GM18508 (cell line): Measurements from ENCODE around the gene ARHGAP6.

Experiments
- ATAC-seq: cut with Tn5 transposase; IDR thresholded peaks from one replicate; pipeline ENCODE4 v1.9.1; 2021; ENCODE audit warnings: moderate number of reproducible peaks; ENCODE audit not compliant: insufficient read depth, unreplicated experiment

Gene ARHGAP6

DNA sequence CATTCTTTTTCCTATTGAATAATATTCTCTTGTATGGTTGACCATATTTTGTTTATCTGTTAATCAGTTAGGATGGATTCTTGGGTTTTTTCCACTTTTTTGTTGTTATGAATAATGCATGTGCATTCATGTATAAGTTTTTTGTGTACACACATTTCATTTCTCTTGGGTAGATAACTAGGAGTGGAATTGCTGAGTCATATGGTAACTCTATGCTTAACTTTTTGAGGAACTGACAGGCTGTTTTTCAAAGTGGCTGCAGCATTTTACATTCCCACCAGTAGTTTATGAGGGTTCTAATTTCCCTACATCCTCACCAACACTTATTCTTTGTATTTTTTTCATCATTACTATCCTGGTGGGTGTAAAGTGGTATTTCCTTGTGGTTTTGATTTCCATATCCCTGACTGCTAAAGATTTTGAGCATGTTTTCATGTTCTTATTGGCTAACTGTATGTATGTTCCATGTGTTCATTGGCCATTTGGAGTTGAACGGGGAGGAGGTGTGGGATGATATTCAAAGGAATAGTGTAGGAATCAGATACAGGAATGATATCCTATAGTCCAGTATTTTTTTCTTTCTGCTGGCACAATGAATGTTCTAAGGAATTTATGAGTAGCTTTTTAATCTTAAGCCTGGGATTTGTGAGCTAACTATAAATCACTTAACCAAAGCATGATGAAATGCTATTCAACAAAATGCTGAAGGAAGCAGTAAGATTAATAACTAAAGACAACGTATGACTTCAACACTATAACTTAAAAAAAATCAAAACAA is 258.2 kb downstream of the ARHGAP6 start:
- no peak for ATAC-seq

DNA sequence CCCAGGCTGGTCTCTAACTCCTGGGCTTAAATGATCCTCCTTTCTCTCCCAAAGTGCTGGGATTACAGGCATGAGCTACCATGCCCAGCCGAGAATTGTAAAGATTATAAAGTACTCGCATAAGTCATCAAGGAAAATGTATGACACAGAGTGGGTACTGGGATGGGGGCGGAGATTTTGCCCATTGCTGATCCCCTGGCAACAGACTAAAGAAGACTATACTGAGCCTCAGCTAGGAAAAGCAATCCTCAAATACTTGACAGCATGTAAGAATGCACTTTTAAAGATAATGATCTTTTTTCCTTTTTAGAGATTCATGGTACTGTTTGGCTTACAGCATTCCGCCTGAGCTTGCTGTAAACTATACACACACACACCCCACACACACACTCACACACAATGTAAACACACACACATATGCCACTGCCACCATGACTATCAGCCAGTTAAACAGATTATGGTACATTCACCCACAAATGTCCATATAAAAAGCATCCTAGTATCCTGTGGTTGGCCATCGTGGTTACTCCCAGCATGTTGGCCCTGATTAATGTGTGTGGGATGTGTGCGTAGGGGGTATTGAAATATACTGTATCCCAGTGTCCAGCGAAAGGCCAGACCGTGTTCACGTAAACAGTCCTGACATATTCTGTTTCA is 259.5 kb downstream of the ARHGAP6 start:
- ATAC-seq, result no peak

DNA sequence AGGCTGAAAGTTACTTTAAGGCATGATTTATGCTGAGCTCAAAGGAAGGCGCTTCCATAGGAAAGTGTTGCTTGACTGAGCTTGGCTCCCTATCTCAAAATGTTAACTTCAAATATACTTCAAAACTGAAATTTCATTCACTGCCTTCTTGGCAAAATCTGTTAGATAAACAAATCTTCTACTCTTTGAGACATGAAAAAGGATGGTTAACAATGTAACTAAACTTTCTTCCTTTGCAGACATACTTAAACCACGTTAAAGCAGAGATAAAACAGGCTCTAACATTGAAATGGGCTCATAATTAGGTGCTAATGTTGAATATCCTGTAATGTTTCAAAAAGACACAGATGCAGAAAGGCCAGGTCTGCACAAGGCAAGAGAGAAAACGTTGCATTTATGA is 262.1 kb downstream of the ARHGAP6 start:
- no peak for ATAC-seq

DNA sequence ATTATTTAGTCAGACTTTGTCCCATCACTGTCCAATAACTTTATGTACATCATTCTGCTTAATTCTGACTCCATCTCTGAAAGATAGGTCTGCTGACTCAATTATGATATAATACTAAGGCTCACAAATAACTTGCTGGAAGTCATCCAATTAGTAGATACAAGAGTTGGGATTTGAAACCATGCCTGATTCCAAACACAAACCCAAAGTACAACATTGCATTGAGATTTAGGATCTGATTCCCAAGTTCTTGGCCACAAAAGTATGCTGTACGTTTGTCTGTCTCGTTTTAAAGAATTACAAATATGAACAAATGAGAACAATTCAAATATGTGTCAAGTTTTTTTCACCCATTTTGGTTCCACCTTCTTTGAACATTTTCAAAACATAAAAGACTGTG is 263.8 kb downstream of the ARHGAP6 start:
- ATAC-seq, result no peak

DNA sequence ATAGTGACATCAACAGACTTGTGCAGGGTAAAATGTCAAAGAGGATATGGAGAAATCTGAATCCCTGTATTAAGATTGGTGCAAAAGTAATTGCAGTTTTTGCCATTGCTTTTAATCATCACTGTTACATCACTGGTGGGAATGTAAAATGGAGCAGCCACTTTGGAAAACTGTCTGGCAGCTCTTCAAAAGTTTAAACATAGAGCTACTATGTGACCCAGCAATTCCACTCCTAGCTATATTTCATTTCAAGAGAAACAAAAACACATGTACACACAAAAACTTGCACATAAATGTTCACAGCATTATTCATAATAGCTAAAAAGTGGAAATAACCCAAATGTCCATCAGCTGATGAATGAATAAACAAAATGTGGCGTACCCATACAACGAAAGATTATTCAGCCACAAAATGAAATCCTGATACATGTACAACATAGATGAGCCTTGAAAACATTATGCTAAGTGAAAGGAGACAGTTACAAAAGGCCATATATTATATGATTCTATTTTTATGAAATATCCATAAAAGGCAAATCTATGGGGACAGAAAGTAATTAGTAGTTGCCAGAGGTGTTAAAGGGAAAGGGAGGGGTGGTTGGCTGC is 266.1 kb downstream of the ARHGAP6 start:
- ATAC-seq, result no peak

DNA sequence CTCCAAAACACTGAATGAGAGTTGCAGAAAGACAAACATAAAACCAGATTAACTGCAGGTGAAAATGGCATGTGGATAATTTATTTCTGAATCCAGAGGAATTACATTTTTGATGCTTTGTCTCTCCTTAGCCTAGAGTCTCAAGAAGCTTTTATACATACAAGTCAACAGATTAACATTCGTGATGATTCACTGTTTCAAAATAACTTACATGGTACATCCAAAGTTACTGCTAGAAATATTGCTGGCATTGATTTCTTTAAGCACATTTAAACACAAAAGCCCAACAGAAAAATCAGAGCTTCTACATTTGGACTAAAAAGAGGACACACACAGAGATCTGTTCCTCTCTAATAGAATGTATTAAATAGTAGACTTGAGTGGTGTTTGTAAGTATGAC is 266.9 kb downstream of the ARHGAP6 start:
- ATAC-seq, result no peak

DNA sequence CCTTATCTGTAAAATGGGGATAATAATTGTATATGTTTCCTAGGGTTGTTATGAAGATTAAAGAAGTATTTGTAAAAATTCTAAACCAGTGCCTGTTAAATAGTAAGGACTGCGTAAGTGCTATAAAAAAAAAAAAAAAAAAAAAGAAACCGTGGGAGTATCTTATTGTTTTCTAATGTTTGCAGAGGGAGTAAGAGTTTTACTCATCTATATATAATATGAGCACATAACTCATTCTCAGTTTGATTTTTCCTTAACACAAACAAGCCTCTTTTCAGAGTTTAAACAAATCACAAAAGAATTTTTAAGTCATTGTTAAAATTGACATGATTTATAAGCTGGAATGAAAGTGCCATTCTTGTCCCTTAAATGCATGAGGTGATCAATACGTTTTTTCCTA is 267.6 kb downstream of the ARHGAP6 start:
- no peak for ATAC-seq

DNA sequence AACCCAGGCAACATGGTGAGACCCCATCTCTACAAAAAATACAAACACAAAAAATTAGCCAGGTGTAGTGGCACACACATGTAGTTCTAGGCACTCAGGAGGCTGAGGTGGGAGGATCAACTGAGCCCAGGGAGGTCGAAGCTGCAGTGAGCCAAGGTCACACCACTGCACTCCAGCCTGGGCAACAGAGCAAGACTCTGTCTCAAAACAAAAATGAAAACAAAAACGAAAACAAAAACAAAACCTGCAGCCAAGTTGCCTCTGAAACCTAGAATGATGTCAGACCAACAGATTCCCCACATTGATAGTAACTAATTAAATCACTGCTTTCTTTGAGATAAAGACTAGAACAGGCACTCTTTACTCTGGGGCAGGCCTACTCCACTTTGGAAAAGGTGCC is 268.0 kb downstream of the ARHGAP6 start:
- peak; percentile 94 for ATAC-seq

DNA sequence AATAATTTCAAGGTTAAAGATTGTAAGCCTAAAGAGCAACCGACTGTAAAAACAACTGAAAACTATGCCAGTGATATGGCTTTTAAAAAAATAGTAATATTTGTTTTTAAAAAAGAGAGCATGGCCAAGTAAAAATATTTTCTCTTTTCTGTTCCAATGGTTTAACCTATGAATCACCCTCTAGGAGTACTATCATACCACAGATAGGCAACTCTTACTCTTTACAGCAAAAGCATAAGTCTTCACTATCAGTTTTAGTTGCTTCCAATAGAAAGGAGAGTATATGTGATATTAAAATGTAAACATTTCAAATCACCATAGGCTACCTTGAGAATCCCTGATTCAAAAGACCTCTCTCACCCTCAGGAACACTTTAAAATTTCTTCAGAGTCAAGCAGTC is 269.9 kb downstream of the ARHGAP6 start:
- ATAC-seq, result no peak

DNA sequence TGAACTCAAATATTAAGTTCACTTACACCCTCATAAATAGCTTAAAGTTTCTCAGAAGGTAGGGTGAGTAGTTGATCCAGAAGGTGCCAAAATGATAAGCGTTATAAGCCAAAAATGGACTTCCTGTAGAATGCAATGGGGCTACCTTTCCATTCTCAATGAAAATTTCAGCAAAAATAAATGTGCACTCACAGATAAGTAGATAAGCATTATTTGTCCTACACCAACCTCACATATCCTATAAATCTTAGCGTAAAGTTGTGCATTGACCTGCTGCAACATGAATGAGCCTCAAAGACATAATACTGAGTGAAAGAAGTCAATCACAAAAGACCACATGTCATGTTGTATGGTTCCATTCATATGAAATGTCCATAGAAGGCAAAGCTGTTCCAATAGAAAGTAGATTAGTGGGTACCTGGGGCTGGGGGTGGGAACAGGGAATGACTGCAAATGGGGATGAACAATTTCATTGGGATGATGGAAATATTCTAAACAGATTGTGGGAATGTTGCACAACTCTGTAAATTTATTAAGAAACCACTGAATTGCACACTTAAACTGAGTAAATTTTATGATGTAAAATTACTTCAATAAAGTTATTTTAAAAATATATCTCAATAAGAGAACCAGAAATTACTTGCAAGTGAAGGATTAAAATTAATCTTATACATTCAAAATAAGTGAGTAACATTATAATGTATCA is 271.6 kb downstream of the ARHGAP6 start:
- ATAC-seq, result no peak

DNA sequence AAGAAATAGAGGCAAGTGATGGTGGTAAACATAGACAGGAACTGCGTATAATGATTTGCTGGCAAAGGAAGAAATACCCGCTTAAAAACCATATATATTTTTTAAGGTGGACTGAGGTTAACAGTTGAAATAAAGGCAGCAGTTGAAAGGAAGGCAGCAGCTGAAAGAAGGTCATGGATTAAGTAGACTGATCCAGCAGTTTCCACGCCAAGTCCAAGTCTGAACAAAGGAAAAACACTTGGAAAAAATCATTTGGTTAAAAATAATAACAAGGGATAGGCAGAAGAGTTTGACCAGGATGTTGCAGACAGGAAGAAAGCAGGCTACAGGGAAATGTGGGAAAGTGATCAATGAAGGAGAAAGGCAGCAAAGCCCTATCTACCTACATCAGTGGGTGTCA is 278.9 kb downstream of the ARHGAP6 start:
- ATAC-seq, result no peak

DNA sequence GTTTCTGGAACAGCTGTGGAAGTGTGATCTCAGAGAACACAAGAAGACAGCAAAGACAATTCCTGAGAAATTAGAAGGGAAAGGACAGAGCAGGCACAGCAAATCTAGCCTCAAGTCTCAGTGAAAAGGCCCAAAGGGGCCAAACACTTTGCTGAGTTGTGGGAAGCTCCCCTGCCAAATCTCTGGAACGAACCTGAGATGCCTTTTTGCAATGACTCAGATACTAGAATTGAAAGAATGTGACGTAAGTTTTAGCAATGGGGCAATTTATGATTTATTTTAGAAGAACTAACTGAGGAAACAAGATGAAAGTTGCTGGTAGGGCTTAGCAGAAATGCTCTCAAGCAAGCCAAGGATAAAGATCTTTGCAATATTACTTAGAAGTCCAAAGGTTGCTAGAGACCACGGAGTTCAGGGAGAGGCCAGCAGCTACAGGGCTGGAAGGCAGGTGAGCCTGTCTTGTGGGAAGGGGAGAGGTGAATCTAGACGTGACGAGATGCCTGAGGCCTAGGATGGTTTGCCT is 279.7 kb downstream of the ARHGAP6 start:
- ATAC-seq, result no peak

DNA sequence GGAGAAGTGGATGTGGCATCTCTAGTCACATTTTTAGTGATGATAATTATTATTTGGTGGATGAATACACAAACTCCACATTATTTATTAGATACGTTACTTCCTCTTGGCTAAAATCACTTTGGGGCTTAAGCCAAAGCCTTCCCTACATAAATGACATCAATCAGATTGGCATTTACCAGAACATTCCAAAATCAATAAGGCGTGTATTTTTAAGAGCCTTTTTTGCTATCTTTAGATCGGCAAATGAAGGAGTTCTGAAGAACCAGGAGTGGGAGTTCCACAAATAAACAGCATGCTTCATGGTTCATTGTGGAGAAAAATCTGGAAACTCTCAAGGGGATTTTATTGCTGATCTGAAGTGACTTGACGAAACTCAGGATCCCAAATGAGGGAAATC is 282.8 kb downstream of the ARHGAP6 start:
- ATAC-seq, result no peak

DNA sequence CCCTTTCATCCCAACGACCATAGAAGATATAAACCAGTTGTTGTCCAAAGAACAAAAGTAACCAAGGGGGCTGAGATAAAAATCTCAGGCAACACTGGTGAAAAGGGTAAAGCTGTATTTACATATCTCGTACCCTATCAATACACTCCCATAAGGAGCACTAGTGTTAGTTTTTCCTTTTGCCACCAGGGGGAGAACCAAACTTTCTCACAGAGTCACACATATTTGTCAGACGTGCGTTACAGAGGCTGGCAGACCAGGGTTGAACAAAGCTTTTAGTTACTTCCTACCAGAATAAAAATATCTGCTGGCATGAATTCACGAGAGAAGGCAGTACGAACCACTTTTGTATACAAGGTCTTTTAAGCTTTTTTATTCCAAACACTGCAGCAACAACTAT is 284.3 kb downstream of the ARHGAP6 start:
- peak; percentile 75 for ATAC-seq

DNA sequence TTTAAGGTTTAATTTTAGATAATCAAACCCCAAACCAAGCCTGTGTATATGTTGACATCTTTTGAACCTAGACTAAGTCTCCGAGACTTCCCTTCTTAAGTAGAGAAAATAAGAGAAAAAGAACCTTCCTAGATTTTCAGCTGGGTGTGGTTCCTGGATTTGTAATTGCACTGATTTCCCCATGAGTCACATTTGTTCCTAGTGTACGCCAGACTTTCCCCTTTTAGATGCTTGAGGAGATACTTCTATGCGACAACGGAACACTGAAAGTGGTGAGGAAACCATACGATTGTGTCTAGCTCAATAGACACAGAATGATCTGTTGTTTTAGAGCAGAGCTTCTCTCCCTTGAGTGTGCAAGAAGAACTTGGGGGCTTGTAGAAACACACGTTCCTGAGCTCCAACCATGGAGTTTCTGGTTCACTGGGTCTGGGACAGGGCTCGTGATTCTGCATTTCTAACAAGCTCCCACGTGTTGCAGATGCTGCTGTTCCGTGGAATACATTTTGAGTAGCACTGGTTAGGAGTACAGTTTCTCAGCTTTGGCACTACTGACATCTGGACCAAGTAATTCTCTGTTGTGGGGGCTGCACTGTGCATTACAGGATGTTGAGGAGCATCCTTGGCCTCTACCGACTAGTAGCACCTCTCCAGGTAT is 285.4 kb downstream of the ARHGAP6 start:
- no peak for ATAC-seq

DNA sequence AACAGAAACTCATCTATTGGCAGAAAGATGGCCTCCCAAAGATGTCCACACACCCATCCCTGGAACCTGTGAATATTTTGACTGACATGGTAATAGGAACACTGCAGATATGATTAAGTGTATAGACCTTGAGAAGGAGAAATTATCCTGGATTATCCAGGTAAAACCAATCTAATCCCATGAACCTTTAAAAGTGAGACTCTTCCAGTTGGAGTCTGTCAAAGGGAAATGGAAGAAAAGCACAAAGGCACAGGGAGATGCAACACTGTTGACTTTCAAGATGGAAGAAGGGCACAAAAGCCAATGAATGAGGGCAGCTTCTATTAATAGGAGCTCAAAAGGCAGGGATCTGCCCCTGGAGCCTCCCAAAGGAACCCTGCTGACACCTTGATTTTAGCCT is 289.6 kb downstream of the ARHGAP6 start:
- ATAC-seq, result no peak

DNA sequence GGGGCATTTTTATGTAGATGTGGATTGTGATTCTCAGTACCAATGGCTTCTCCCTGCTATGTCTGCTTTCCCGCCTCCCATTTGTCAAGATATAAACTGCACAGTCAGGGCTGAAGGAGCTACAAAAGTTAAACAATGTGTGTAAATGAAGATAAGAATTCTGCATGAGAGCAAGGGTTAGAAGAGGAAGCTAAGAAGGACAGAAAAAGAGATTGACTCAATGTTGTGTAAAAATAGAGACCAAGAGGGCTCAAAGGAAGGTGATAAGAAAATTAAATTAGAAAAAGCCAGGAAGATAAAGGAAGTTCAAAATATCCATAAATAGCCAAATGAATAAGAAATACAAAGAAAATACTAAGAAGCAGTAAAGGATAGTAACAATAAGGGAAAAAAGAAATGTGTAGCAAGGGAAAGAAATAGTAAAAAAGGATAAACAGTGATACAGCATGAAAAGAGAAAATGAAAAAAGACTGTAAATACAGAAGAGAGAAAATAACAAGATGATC is 290.1 kb downstream of the ARHGAP6 start:
- no peak for ATAC-seq

DNA sequence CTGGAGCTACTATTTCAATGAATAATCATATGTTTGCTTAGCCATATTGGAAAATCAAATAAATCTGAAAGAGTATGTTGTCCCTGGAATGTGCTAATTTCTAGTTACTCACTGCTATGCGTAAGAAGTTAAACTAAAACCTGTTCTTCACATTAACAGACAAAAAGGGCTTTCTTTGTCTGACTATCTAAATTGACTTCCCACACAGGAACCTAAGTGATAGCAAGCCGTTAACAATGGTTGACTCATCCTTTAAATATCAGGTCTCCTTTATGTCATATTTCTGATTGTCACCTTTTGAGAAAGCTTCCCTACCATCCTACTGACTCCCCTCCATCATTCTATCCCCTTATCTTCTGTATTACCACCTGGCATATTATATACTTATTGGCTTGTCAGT is 291.1 kb downstream of the ARHGAP6 start:
- ATAC-seq, result no peak

DNA sequence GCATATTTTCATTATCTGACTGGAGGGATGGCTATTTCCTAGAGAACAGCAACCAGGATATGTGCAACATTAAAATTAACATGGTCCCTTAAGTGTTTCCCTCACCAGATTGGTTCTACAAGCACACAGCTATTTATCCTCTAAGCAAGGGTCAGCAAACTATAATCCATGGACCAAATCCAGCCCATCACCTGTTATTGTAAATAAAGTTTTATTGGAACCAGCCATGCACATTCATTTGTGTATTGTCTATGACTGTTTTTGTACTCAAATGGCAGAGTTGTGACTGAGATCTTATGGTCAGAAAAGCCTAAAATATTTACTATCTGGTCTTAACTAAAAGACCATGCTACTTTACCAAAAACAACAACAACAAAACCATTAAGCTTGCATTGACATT is 294.6 kb downstream of the ARHGAP6 start:
- no peak for ATAC-seq
